ENCODE data around the gene RPS21. TPM values are rescaled to one million over a fixed set of nuclear protein-coding genes. Genes with fewer than 3 reads are reported as not detected.

The RPS21 gene
- total RNA-seq, 1 donor from 2014 or later, result 830 TPM

GRCh38 chr20:62354811-62355341, 32.0 kb upstream of the RPS21 start:
- TF ChIP-seq, protein P1, sequence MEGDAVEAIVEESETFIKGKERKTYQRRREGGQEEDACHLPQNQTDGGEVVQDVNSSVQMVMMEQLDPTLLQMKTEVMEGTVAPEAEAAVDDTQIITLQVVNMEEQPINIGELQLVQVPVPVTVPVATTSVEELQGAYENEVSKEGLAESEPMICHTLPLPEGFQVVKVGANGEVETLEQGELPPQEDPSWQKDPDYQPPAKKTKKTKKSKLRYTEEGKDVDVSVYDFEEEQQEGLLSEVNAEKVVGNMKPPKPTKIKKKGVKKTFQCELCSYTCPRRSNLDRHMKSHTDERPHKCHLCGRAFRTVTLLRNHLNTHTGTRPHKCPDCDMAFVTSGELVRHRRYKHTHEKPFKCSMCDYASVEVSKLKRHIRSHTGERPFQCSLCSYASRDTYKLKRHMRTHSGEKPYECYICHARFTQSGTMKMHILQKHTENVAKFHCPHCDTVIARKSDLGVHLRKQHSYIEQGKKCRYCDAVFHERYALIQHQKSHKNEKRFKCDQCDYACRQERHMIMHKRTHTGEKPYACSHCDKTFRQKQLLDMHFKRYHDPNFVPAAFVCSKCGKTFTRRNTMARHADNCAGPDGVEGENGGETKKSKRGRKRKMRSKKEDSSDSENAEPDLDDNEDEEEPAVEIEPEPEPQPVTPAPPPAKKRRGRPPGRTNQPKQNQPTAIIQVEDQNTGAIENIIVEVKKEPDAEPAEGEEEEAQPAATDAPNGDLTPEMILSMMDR (IDR thresholded peaks at IDR 0.05), result no peak
- Mint-ChIP-seq H3K27ac (ENCODE audit: unreplicated experiment) (no peak overlapping the region), H3K4me3 (ENCODE audit: unreplicated experiment) (no peak overlapping the region), H3K9me3 (ENCODE audit: low read depth) (no peaks in the 10 kb centered on the region), H3K4me1 (ENCODE audit: low read depth) (peaks cover 57% of the 10 kb centered on the region), H3K36me3 (ENCODE audit: low read depth) (peaks cover 1% of the 10 kb centered on the region), H3K27me3 (ENCODE audit: low read depth) (no peaks in the 10 kb centered on the region)
- no peak for DNase-seq (ENCODE audit: low spot score)

DNA sequence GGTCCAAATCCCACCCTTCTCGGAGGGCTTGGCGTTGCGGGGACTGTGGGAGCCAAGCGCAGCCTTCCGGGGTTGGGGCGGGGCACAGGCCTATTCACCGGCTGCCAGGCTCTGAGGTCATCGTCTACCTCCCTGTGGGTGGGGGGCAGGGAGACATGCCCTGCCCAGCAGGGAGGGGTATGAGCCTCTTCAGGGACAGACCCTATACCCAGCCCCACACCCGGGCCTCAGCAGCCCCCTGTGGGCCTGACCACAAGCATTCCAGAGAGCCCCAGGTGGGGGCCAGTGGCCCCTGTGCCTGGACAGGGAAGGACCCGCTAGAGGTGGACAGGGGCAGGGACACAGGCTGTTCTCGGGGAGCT, 31.4 kb upstream of the RPS21 start:
- Mint-ChIP-seq H3K36me3 (ENCODE audit: low read depth) (no peaks in the 10 kb centered on the region), H3K9me3 (ENCODE audit: low read depth) (no peaks in the 10 kb centered on the region), H3K27me3 (ENCODE audit: low read depth) (no peaks in the 10 kb centered on the region), H3K4me3 (ENCODE audit: unreplicated experiment) (no peak overlapping the region), H3K4me1 (ENCODE audit: low read depth) (peaks cover 54% of the 10 kb centered on the region), H3K27ac (ENCODE audit: unreplicated experiment) (peak overlapping the region; percentile 92)
- DNase-seq (ENCODE audit: low spot score), result no peak
- TF ChIP-seq, protein P1 (IDR thresholded peaks at IDR 0.05), result no peak

- H3K27ac Mint-ChIP-seq (ENCODE audit: unreplicated experiment), result peak overlapping the region; percentile 92
- DNase-seq (ENCODE audit: low spot score), result no peak
Observed at GRCh38 chr20:62355878-62356588, 30.9 kb upstream of the RPS21 start.

DNA sequence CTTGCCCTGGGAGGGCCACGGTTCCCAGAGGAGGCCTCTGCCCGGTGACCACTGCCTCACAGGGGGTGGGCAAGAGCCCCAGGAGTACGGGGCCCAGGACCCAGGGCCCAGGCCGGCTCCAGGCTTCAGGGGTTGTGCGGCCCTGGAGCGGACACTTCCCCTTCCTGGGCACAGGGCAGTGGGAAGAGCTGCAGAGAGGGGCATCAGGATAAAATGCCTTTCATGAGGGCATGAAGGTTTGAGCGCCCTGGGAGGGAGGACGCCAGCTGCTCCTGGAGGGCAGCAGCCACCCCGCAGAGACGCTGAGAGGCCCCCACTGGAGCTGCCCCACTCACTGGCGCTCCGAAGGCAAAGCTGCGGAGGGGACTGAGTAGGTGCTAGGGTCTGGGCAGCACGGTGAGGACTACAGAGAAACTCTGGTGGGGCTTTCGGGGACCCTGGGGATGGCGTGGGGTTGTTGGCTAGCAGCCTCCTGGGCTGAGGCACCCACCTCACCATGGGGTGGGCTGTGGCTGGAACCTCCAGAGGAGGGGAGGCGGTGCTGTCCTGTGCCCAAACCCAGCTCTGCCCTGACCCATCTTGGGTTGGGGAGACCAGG, 30.2 kb upstream of the RPS21 start:
- peaks cover 58% of the 10 kb centered on the region for H3K4me1 Mint-ChIP-seq (ENCODE audit: low read depth)
- H3K36me3 Mint-ChIP-seq (ENCODE audit: low read depth), result no peaks in the 10 kb centered on the region
- H3K9me3 Mint-ChIP-seq (ENCODE audit: low read depth), result no peaks in the 10 kb centered on the region
- DNase-seq (ENCODE audit: low spot score), result no peak
- peak overlapping the region; percentile 53 for H3K4me3 Mint-ChIP-seq (ENCODE audit: unreplicated experiment)
- peak overlapping the region; percentile 92 for H3K27ac Mint-ChIP-seq (ENCODE audit: unreplicated experiment)
- TF ChIP-seq, protein P1 (IDR thresholded peaks at IDR 0.05), result no peak
- no peaks in the 10 kb centered on the region for H3K27me3 Mint-ChIP-seq (ENCODE audit: low read depth)

More at GRCh38 chr20:62355878-62356588, 30.9 kb upstream of the RPS21 start:
- H3K9me3 Mint-ChIP-seq (ENCODE audit: low read depth), result no peaks in the 10 kb centered on the region
- no peaks in the 10 kb centered on the region for H3K36me3 Mint-ChIP-seq (ENCODE audit: low read depth)
- no peaks in the 10 kb centered on the region for H3K27me3 Mint-ChIP-seq (ENCODE audit: low read depth)
- peak overlapping the region; percentile 53 for H3K4me3 Mint-ChIP-seq (ENCODE audit: unreplicated experiment)
- TF ChIP-seq, protein P1 (IDR thresholded peaks at IDR 0.05), result no peak
- peaks cover 58% of the 10 kb centered on the region for H3K4me1 Mint-ChIP-seq (ENCODE audit: low read depth)

DNA sequence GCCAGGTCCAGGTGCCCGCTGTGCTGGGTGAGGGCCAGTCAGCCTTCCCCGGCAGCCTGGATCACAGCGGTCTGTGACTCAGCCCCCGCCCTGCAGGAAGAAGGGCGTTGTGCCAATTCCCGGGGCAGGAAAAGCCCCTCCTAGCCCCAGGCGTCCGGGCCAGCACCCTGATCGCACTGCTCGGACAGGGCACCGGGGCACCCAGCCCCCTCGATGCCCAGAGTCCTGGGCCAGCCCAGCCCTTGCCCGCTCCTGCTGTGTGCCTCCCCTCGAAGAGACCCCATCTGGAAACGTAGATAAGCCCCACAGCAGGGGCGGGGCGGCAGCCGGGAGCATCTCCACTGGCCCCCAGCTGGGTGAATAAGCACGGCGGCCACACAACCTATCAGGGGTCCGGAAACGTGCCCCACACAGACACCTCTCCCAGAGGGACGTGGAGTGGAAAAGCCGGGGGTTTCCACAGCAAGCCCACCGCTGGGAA, 29.7 kb upstream of the RPS21 start:
- peak overlapping the region; percentile 92 for H3K27ac Mint-ChIP-seq (ENCODE audit: unreplicated experiment)
- peaks cover 63% of the 10 kb centered on the region for H3K4me1 Mint-ChIP-seq (ENCODE audit: low read depth)
- H3K27me3 Mint-ChIP-seq (ENCODE audit: low read depth), result no peaks in the 10 kb centered on the region
- TF ChIP-seq, protein P1 (IDR thresholded peaks at IDR 0.05), result no peak
- H3K4me3 Mint-ChIP-seq (ENCODE audit: unreplicated experiment), result peak overlapping the region; percentile 42
- no peaks in the 10 kb centered on the region for H3K9me3 Mint-ChIP-seq (ENCODE audit: low read depth)
- peaks cover 1% of the 10 kb centered on the region for H3K36me3 Mint-ChIP-seq (ENCODE audit: low read depth)
- DNase-seq (ENCODE audit: low spot score), result no peak
